Omental fat pad (tissue), 4 donors: Measurements from ENCODE around the gene APLP2. TPM values are rescaled to one million over a fixed set of nuclear protein-coding genes. Genes with fewer than 3 reads are reported as not detected.

Source experiments
- ATAC-seq: fragments of 150-250 bp; one replicate; pipeline ENCODE4 v1.9.1; 2016; ENCODE audit warnings: mild to moderate bottlenecking, moderate library complexity; ENCODE audit not compliant: low FRiP score
- DNase-seq: peaks from one replicate; pipeline ENCODE4 v3.0.0-alpha.2; 2019; ENCODE audit warnings: low spot score
- total RNA-seq, 4 donors: library from RNA; depleted of rRNA; stranded (reverse); fragments of >200 nt; gene quantifications; one replicate each; pipeline ENCODE4 v1.1.0, GENCODE V29; 2016
- TF ChIP-seq, protein P1 (sequence below), 3 donors: fragments of 450-650 bp; IDR thresholded peaks; one replicate each; pipeline ENCODE4 v1.5.1; 2016 to 2017; ENCODE audit warnings: antibody characterized with exemption in 3 of 3, mild to moderate bottlenecking in 3 of 3, moderate library complexity in 2 of 3

APLP2 gene
- total RNA-seq, 4 donors from 2014 or later, result 288 to 530 (median 485) TPM

DNA sequence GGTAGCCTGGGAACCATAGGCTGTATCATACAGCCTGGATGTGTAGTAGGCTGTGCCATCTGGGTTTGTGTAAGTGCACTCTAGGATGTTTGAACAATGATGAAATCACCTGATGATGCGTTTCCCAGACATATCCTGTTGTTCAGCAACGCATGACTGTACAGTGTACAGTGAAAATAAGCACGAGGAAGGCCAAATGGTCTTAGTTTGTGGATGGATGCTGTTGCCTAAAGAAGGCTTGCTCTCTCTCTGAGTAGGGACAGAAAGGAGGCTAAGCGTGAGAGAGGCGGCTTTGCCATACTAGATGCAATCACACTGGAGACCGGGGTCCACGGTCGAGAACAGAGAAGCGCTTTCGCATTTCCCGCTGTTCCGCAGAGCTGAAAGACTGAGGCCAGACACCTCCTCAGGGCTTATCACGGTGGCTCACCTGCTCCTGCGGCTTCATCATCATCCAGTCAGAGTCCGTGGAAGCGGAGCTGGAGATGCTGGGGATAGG, 27.6 kb upstream of the APLP2 start:
- ATAC-seq, result no peak
- TF ChIP-seq, protein P1, sequence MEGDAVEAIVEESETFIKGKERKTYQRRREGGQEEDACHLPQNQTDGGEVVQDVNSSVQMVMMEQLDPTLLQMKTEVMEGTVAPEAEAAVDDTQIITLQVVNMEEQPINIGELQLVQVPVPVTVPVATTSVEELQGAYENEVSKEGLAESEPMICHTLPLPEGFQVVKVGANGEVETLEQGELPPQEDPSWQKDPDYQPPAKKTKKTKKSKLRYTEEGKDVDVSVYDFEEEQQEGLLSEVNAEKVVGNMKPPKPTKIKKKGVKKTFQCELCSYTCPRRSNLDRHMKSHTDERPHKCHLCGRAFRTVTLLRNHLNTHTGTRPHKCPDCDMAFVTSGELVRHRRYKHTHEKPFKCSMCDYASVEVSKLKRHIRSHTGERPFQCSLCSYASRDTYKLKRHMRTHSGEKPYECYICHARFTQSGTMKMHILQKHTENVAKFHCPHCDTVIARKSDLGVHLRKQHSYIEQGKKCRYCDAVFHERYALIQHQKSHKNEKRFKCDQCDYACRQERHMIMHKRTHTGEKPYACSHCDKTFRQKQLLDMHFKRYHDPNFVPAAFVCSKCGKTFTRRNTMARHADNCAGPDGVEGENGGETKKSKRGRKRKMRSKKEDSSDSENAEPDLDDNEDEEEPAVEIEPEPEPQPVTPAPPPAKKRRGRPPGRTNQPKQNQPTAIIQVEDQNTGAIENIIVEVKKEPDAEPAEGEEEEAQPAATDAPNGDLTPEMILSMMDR (IDR thresholded peaks at IDR 0.05), result no peak
- DNase-seq, result no peak

DNA sequence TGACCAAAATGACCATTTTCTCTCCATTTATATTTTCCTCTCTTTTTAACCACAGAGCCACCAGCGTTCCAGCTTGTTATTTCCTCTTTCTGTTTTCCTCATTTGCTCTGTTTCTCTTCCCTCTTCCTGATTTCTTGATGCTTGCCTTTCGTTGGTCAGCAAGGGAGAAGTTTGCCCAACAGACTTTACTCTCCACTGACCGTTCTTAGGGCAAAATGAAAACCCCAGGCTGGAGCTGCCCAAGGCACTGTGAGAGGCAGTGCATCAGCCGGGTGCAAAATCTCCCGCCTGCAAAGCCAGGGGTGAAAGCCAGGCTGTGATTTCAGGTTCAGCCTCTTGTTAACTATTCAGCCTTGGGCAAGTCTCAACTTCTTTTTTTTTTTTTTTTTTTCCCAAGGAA, 26.1 kb upstream of the APLP2 start:
- ATAC-seq, result no peak
- DNase-seq, result no peak
- TF ChIP-seq, protein P1 (IDR thresholded peaks at IDR 0.05), result no peak

DNA sequence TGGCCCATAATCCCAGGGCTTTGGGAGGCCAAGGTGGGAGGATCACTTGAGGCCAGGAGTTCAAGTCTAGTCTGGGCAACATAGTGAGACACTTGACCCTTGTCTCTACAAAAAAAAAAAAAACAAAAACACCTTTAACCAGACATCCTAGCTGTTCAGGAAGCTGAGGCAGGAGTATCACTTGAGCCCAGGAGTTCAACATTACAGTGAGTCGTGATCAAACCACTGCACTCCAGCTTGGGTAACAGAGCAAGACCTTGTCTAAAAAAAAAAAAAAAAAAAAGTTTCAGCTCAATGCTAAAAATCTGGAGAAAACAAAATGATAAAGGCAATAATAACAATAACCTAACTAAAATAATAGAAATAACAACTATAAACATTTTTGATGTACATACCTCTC, 22.6 kb upstream of the APLP2 start:
- TF ChIP-seq, protein P1 (IDR thresholded peaks at IDR 0.05), result no peak
- ATAC-seq (no peak), DNase-seq (no peak)

- DNase-seq, result no peak
- TF ChIP-seq, protein P1 (IDR thresholded peaks at IDR 0.05), result no peak
- ATAC-seq, result peak; percentile 76
Observed at GRCh38 chr11:130049328-130049771, 20.3 kb upstream of the APLP2 start.

DNA sequence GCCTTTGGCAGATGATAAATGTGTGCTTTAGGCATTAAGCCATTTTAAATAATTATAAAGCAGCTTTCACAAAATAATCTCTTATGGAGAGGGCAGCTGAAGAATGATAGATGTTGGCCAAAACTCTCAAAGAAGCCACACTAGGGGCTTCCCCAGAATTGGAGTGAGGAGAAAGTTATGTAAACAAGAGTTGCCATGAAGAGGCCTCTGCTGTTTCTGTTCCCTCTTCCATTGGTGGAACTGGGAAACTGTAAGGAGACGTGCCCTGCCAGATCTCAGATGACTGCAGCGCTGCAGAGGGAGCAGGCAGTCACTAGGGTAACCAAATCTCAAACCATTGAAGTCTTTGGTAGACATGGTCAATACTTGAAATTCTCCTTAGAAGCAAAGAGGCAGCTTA, 19.4 kb upstream of the APLP2 start:
- TF ChIP-seq, protein P1 (IDR thresholded peaks at IDR 0.05), result no peak
- DNase-seq (no peak), ATAC-seq (no peak)

DNA sequence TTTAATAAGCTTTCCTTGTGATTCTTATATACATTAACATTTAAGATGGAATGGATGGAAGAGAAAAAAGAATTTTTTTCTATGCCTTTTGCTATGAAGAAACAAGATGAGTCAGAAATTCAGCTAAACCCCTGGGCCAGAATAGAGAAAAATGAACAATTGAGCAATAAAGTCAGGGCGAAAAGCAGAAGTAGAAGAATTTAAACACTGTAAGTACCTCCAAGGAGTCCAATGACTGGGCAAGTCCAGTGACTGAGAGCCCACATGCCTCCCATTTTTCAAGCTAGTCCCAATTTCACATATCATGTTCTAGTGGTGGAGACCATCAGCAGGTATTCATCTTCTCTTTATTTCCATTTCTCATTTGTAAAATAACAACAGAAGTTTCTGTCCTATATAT, 18.6 kb upstream of the APLP2 start:
- ATAC-seq (peak; percentile 30), DNase-seq (no peak)
- TF ChIP-seq, protein P1 (IDR thresholded peaks at IDR 0.05), result no peak

- ATAC-seq (no peak), DNase-seq (no peak)
- TF ChIP-seq, protein P1 (IDR thresholded peaks at IDR 0.05), result no peak
Observed at GRCh38 chr11:130052567-130052966, 17.1 kb upstream of the APLP2 start.
